ENCODE results near the gene AK3. TPM values are rescaled to one million over a fixed set of nuclear protein-coding genes. Genes with fewer than 3 reads are reported as not detected.
A peak's percentile ranks its signal among the peaks of the same experiment; 100 is the strongest.

AK3 gene
- total RNA-seq, 2 donors from 2014 or later = 51.5 to 59.8 TPM

DNA sequence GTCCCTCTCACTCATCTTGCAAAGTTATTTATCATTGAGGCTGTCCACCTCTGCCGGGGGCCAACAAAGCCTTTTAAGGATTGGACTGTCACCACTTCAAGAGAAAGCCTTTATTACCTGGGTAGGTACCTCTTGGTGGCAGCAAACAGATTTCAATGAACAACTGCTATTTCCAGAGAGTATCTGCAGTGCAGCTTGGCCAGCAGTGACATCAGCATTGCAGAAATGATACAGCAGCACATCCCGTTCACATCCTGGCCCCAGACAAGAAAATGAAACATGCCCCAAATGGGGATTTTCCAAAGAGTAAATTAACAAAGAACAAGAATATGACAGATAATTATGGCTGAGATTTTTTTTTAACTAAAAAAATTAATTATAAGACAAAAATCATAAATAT, 72.4 kb downstream of the AK3 start:
- Histone ChIP-seq H3K4me1 (ENCODE audit: control insufficient read depth, insufficient read depth, low read length) (peaks cover 7% of the 10 kb centered on the region), H3K9me3 (ENCODE audit: control insufficient read depth, low read length) (no peaks in the 10 kb centered on the region), H3K36me3 (ENCODE audit: control insufficient read depth, insufficient read depth, low read length) (no peaks in the 10 kb centered on the region), H3K9ac (ENCODE audit: extremely low read depth, low read length, poor library complexity, severe bottlenecking) (no peak overlapping the region), H3K4me3 (ENCODE audit: low read length) (no peak overlapping the region), H3K27me3 (ENCODE audit: control insufficient read depth, insufficient read depth, low read length, poor library complexity, severe bottlenecking) (no peaks in the 10 kb centered on the region), H3K27ac (ENCODE audit: low read depth, low read length) (no peak overlapping the region)
- H3K4me3 Mint-ChIP-seq = no peak overlapping the region
- peaks cover 26% of the 10 kb centered on the region for H3K4me1 Mint-ChIP-seq
- no peak overlapping the region for H3K27ac Mint-ChIP-seq
- H3K36me3 Mint-ChIP-seq (ENCODE audit: low read depth) = no peaks in the 10 kb centered on the region
- TF ChIP-seq, protein P1, sequence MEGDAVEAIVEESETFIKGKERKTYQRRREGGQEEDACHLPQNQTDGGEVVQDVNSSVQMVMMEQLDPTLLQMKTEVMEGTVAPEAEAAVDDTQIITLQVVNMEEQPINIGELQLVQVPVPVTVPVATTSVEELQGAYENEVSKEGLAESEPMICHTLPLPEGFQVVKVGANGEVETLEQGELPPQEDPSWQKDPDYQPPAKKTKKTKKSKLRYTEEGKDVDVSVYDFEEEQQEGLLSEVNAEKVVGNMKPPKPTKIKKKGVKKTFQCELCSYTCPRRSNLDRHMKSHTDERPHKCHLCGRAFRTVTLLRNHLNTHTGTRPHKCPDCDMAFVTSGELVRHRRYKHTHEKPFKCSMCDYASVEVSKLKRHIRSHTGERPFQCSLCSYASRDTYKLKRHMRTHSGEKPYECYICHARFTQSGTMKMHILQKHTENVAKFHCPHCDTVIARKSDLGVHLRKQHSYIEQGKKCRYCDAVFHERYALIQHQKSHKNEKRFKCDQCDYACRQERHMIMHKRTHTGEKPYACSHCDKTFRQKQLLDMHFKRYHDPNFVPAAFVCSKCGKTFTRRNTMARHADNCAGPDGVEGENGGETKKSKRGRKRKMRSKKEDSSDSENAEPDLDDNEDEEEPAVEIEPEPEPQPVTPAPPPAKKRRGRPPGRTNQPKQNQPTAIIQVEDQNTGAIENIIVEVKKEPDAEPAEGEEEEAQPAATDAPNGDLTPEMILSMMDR (conservative IDR thresholded peaks at IDR 0.05) = no peak
- no peak for DNase-seq
- no peaks in the 10 kb centered on the region for H3K27me3 Mint-ChIP-seq (ENCODE audit: insufficient read depth)
- no peaks in the 10 kb centered on the region for H3K9me3 Mint-ChIP-seq
- WGBS, 2 experiments (ENCODE audit: insufficient coverage in 1 of 2, insufficient read length in 1 of 2) = 91 to 100% methylated on average over 1 to 2 of the region's 2 CpGs

DNA sequence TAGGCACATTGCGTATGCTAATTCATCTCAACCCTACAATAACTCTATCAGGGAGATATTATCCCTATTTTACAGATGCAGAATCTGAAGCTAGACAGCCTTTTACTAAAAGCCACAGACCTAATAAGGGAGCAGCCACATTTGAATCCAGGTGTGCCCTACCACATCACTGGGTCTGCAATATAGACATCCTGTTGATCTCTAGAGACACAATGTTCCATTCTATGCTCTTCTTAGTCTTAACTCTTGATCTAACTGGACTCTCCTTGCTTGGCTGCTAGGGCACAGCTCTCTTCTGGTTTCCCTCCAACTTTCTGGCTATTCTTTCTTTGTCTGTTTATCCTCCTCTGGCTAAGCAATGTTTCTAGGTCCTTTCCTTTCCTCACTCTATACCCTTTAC, 73.3 kb downstream of the AK3 start:
- no peak overlapping the region for H3K27ac ChIP-seq (ENCODE audit: low read depth, low read length)
- WGBS, 2 experiments (ENCODE audit: insufficient coverage in 1 of 2, insufficient read length in 1 of 2) = 100% methylated on average over 1 of the region's 1 CpG
- no peak overlapping the region for H3K4me3 ChIP-seq (ENCODE audit: low read length)
- no peaks in the 10 kb centered on the region for H3K9me3 ChIP-seq (ENCODE audit: control insufficient read depth, low read length)
- no peak for DNase-seq
- Mint-ChIP-seq H3K36me3 (ENCODE audit: low read depth) (no peaks in the 10 kb centered on the region), H3K9me3 (no peaks in the 10 kb centered on the region), H3K4me1 (peaks cover 34% of the 10 kb centered on the region), H3K4me3 (no peak overlapping the region), H3K27ac (no peak overlapping the region), H3K27me3 (ENCODE audit: insufficient read depth) (no peaks in the 10 kb centered on the region)
- no peaks in the 10 kb centered on the region for H3K27me3 ChIP-seq (ENCODE audit: control insufficient read depth, insufficient read depth, low read length, poor library complexity, severe bottlenecking)
- H3K9ac ChIP-seq (ENCODE audit: extremely low read depth, low read length, poor library complexity, severe bottlenecking) = no peak overlapping the region
- TF ChIP-seq, protein P1 (conservative IDR thresholded peaks at IDR 0.05) = no peak
- H3K36me3 ChIP-seq (ENCODE audit: control insufficient read depth, insufficient read depth, low read length) = no peaks in the 10 kb centered on the region
- peaks cover 9% of the 10 kb centered on the region for H3K4me1 ChIP-seq (ENCODE audit: control insufficient read depth, insufficient read depth, low read length)

DNA sequence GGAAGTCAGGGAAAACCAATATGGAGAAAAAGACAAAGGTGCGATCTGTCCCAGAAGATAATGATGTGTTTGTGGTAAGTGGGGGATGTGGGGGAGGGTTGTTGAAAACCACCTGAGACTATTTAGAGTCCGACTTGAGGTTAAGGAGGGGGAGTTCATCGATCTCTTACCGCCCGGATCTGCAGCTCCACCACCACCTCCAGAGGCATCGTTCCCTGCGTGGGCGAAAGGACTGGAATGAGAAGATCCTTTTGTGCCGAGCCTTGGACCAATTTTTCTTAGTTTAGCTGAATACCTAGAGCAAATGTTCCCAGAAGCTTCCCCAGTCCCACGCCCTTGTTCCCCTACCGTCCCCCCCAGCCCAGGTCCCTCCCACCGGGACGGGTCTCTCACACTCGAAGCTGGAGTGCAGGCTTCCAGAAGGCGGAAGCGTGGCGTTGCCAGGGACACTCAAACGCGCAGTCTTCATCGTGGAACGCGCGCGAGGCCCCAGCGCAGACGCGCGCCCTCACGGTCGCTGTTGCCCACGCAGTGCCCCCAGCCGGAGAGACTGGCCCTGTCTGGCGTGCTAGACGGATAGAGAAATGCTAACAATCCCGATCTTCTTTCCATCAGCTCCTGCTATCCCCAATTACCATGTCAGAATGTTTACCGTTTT, 74.8 kb downstream of the AK3 start, which contains the start of gene SPATA6L:
Gene SPATA6L (minus strand): TSS at position 439 of the 658 bp plus-strand sequence. CDS start 230 bp downstream, at position 209.
- H3K9me3 Mint-ChIP-seq = no peaks in the 10 kb centered on the region
- peaks cover 10% of the 10 kb centered on the region for H3K4me1 ChIP-seq (ENCODE audit: control insufficient read depth, insufficient read depth, low read length)
- 4 to 10% methylated on average over 10 to 36 of the region's 36 CpGs for WGBS, 2 experiments (ENCODE audit: insufficient coverage in 1 of 2, insufficient read length in 1 of 2)
- H3K27me3 Mint-ChIP-seq (ENCODE audit: insufficient read depth) = no peaks in the 10 kb centered on the region
- DNase-seq = peak; percentile 66
- H3K9ac ChIP-seq (ENCODE audit: extremely low read depth, low read length, poor library complexity, severe bottlenecking) = peak within 1 kb of the TSS; percentile 52
- no peaks in the 10 kb centered on the region for H3K36me3 ChIP-seq (ENCODE audit: control insufficient read depth, insufficient read depth, low read length)
- peak within 1 kb of the TSS; percentile 47 for H3K27ac Mint-ChIP-seq
- H3K9me3 ChIP-seq (ENCODE audit: control insufficient read depth, low read length) = no peaks in the 10 kb centered on the region
- H3K4me1 Mint-ChIP-seq = peaks cover 39% of the 10 kb centered on the region
- H3K4me3 Mint-ChIP-seq = peak within 1 kb of the TSS; percentile 69
- peak within 1 kb of the TSS; percentile 82 for H3K4me3 ChIP-seq (ENCODE audit: low read length)
- no peaks in the 10 kb centered on the region for H3K27me3 ChIP-seq (ENCODE audit: control insufficient read depth, insufficient read depth, low read length, poor library complexity, severe bottlenecking)
- no peaks in the 10 kb centered on the region for H3K36me3 Mint-ChIP-seq (ENCODE audit: low read depth)
- TF ChIP-seq, protein P1 (conservative IDR thresholded peaks at IDR 0.05) = peak; percentile 37
- H3K27ac ChIP-seq (ENCODE audit: low read depth, low read length) = no peak within 1 kb of the TSS
